Suppressor macrophage treated with lipopolysaccharide for 1 hour (primary cell): ENCODE results near the gene TNNI3K.

Source experiments
- DNase-seq, 3 donors: peaks; one replicate each; pipeline ENCODE4 v3.0.0-alpha.2; 2020 to 2022

Gene TNNI3K

DNA sequence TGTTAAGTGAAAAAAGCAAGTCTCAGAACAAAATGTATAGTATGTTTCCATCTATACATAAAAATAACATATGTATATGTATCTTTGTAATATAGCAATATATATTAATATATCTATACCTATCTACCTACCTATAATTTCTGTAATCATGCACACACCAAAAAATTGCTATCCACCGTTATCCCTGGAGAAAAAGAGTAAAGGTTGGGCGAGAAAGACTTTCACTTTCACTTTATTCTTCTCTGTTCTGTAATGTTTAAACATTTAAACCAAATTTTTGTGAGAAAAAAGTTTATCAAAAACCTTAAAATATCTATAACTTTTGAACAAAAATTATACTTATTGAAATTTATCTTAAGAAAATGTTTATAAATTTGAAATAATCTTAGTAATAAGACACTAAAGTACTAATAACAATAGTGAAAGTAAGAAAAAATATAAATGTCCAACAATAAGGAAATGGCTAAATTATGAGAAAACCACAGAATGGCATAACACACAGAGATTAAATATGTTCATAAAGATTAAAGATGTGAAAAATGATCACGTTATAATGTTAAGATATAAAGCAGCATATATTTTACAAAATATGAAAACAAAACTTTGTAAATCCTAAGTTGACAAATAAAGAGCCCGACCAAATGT is 351.2 kb downstream of the TNNI3K start:
- DNase-seq = no peak

DNA sequence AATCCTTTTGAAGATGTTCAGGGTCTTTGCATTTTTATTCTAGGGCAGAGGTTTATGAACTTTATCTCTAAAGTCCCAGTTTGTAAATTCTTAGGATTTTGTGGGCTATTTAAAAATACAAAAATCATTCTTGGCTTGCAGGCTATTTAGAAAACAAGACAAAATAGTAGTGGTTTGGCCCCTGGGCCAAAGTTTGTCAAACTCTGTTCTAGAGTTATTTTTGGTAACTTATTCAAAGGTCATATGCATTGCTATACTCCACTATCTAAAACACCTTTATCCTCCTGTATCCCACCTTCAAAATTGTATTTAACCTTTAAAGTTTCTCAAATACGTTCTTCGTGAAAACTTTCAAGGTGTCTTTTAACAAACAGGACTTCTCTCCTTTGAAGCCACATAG is 352.7 kb downstream of the TNNI3K start:
- no peak for DNase-seq

DNA sequence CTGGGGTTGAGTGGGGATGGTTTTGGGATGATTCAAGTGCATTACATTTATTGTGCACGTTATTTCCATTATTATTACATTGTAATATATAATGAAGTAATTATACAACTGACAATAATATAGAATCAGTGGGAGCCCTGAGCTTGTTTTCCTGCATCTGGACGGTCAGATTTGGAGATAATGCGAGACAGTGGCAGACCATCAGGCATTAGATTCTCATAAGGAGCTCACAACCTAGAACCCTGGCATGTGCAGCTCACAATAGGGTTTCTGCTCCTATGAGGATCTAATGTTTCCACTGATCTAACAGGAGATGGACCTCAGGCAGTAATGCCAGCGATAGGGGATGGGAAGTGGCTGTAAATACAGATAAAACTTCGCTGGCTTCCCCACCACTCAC is 355.1 kb downstream of the TNNI3K start:
- no peak for DNase-seq

DNA sequence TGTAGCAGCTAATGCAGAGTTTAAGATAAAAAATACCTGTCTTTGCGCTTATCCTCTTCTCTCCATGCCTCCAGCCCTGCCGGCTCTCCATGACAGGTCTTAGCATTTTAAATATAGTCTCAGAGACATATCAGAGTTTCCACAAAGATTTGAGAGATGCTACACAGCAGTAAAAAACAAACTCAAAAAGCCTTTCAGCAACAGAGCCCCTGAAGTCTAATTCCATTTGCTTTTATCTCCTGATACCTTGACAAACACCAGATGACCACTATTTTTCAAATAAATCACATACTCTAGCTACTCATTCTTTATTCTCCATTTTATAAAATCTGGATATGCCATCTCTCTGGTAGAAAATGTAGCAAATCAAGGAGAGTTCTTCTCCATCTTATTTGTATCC is 356.8 kb downstream of the TNNI3K start:
- no peak for DNase-seq

DNA sequence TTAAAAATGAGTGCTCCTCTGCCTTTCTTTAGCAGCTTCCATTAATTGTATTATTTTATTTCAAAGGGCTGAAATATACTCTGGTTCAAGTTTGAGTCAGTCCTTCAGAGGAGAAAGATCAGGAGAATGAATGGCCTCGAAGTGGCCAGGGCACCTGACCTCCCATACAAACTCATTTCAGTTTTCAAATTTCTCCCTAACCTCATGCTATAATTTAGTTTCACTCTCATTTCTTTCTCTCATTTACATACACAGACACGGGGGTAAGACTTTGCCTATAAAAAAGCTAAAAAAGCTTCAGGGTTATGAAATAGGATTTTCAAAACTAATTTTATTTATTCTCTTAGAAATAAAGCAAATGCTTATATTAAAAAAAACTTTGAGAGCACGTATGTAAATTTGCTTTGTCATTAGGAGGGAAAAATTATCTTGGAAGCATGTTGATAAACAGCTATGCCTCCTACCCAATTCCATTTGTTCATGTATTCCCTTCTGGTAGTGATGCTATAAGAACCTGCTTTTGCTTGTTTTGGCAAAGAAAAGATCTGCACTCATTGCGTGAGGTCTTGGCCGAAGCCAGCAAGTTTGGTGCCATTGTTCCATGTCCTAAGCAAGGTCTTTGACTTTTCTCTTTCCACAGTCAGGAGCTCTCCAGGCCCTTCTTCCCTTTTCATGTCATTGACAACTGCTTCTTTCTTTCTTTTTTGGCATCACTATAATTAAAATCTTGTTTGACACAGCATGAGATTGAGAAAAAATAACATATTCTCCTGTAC is 357.6 kb downstream of the TNNI3K start:
- no peak for DNase-seq
